HAP-1 (cell line): ENCODE results near the gene LAMA2.

Experiments used
- DNase-seq, 2 experiments: peaks; one replicate each; pipeline ENCODE4 v3.0.0-alpha.2; 2016 to 2020; ENCODE audit warnings: low spot score in 2 of 2
- H3K27me3 ChIP-seq: fragments of 250-450 bp; sonication (Bioruptor Pico); 2 replicates; pipeline ENCODE4 v1.5.1; 2020; ENCODE audit warnings: low read depth, mild to moderate bottlenecking, moderate library complexity
- H3K36me3 ChIP-seq: fragments of 250-450 bp; sonication (Bioruptor Pico); replicated peaks from 2 replicates; pipeline ENCODE4 v1.5.1; 2020; ENCODE audit warnings: mild to moderate bottlenecking
- H3K4me1 ChIP-seq: fragments of 250-450 bp; sonication (Bioruptor Pico); 2 replicates; pipeline ENCODE4 v1.5.1; 2020; ENCODE audit warnings: mild to moderate bottlenecking
- H3K4me3 ChIP-seq: fragments of 250-450 bp; sonication (Bioruptor Pico); 2 replicates; pipeline ENCODE4 v1.5.1; 2020; ENCODE audit warnings: mild to moderate bottlenecking, moderate library complexity
- H3K9me3 ChIP-seq: fragments of 250-450 bp; sonication (Bioruptor Pico); 2 replicates; pipeline ENCODE4 v1.5.1; 2020; ENCODE audit warnings: mild to moderate bottlenecking, moderate library complexity
- in situ Hi-C: fragments of 300-500 bp; cut with MboI; formaldehyde crosslinking; loops from 3 replicates; pipeline ENCODE4 v1.14.3; 2020; ENCODE audit warnings: low sequenced_read_pairs, inconsistent platforms, mixed read lengths

The LAMA2 gene

DNA sequence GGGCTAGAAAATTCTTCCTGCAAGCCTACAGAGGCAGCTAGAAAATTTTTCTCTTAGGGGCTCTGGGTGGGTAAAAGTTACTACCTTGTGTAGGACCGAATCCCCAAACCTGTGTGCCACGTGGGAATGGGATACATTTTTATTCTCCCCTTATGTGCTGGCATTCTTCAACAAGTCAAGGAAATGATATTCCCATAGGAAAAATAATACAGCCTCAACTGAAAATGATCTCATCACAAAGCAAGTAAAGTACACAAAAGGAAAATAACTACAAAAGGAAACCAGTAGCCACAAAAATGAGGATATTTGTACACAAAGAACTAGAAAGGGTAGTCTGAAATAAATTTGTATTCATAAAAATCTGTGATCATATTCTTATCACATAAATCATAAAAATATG is 298.1 kb downstream of the LAMA2 start:
- no peaks in the 10 kb centered on the region for H3K9me3 ChIP-seq
- no peak for DNase-seq
- no peaks in the 10 kb centered on the region for H3K4me1 ChIP-seq
- no peaks in the 10 kb centered on the region for H3K27me3 ChIP-seq
- in situ Hi-C loops = no loop called here
- no peaks in the 10 kb centered on the region for H3K36me3 ChIP-seq
- H3K4me3 ChIP-seq = no peak overlapping the region

DNA sequence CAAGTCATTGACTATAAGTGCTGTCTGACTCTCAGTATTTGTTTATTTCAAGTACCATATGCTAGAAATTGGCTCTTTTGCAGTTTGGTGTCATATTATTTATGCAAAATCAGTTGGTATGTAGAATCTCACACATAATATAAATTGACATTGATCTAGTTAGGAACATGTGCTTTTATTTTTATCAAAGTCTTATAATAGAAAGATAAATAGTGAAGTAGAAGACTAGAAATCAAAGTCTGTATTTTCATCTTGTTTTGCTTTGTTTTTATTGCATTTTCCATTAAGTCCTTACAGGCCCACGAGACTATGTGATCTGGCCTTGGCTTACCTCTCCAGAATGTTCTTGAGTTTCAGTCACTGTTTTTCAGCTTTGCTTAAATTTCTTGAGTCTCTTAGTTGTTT is 300.3 kb downstream of the LAMA2 start:
- Histone ChIP-seq H3K4me3 (no peak overlapping the region), H3K27me3 (no peaks in the 10 kb centered on the region), H3K9me3 (no peaks in the 10 kb centered on the region), H3K36me3 (no peaks in the 10 kb centered on the region), H3K4me1 (0 out of 2 replicates have a peak, but pooled peaks cover 4% of the 10 kb centered on the region)
- in situ Hi-C loops = no loop called here
- DNase-seq = no peak

DNA sequence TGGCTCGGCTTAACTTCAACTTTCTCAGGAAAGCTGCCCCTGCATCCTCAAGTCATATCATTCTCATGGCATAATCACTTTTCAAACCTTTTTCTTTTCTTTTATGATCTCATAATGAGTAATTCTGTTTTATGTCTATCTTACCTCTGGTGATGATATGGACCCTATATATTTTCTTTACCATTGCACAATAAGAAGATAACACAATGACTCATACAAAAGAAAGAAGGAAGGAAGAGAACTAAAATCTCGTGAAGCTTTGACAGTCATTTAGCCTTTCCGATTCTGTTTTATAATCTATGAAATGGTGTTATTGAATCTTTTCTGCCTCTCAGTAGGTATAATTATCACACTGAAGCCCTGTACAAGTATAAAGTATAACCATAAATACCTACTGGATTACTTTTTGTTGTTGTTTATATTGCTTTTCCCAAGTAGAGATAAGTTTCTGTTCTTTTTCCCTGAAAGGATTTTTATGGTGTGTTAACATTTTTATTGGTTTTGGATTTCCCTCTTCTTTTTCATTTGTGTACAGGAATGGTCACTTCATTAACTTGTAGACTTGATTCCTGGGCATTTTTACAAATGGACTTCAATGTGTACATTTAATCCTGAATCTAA is 300.9 kb downstream of the LAMA2 start:
- in situ Hi-C loops = no loop called here

DNA sequence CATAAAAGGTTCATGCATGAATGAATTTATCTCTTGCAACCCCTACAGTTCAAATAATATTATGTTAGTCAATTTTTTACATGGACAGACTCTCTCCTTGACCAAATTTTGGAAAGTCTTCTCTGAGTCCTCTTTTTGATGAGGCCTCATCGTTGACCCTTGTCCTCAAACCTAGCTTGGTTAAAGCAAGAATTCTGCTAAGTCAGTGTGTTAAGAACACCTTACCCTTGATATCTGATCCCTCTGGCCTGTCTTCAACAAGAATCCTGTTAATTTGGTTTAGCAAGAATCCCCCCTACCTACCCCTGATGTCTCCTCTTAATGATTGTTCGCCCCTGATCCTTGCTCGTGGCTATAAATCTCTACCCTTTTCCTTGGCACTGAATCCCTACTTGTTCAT is 301.4 kb downstream of the LAMA2 start:
- Histone ChIP-seq H3K27me3 (no peaks in the 10 kb centered on the region), H3K4me1 (0 out of 2 replicates have a peak, but pooled peaks cover 4% of the 10 kb centered on the region), H3K36me3 (no peaks in the 10 kb centered on the region), H3K4me3 (no peak overlapping the region), H3K9me3 (no peaks in the 10 kb centered on the region)
- no peak for DNase-seq
- in situ Hi-C loops = no loop called here

More for the DNA sequence above, 300.9 kb downstream of the LAMA2 start:
- no peaks in the 10 kb centered on the region for H3K9me3 ChIP-seq
- no peaks in the 10 kb centered on the region for H3K36me3 ChIP-seq
- DNase-seq = no peak
- H3K4me1 ChIP-seq = 0 out of 2 replicates have a peak, but pooled peaks cover 4% of the 10 kb centered on the region
- no peaks in the 10 kb centered on the region for H3K27me3 ChIP-seq
- H3K4me3 ChIP-seq = no peak overlapping the region

DNA sequence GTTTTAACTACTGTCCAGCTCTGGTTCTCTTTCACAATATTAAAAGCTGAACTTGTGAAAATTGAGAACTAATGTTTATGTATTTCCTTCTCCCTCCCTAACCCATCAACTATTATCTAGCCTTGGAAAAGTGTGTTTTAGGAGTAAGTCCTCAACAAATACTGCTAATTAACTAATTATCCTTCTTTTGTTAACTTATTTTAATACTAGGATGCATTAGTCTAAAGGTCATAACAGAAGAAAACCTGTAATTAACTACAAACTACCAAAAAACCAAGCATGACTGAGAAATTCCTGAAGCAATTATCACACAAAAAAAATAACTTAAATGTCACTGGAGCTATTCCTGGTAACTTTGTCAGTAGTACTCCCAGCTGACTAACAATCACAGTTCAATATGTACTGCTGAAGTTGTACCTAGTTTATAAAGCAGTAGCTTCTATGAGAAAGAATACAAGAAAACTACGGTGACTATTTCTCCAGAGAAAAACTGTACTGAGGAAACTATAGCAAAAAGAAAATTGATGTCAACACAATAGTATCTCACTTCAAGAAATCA is 301.9 kb downstream of the LAMA2 start:
- H3K4me3 ChIP-seq = no peak overlapping the region
- no peaks in the 10 kb centered on the region for H3K36me3 ChIP-seq
- DNase-seq = no peak
- in situ Hi-C loops = no loop called here
- no peaks in the 10 kb centered on the region for H3K27me3 ChIP-seq
- H3K4me1 ChIP-seq = 0 out of 2 replicates have a peak, but pooled peaks cover 4% of the 10 kb centered on the region
- no peaks in the 10 kb centered on the region for H3K9me3 ChIP-seq

DNA sequence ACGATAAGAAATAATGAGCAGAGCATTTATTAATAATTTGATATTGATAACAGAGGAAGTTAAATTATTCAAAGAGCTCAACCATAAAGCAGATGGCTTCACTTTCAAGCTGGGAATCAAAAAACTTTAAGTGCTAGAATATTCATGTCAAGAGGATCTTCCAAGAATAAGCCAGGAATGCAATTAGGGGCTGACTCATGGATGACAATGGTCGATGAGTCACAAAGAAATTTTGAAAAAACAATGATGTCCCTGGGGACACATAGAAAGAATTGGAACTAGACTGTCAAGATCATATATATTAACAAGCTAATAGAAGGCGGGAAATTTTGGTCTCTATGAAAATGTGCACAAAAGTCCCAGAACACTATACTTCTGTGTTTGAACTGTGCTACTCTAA is 304.1 kb downstream of the LAMA2 start:
- DNase-seq = no peak
- no peaks in the 10 kb centered on the region for H3K9me3 ChIP-seq
- in situ Hi-C loops = no loop called here
- H3K27me3 ChIP-seq = no peaks in the 10 kb centered on the region
- H3K4me1 ChIP-seq = 0 out of 2 replicates have a peak, but pooled peaks cover 4% of the 10 kb centered on the region
- no peak overlapping the region for H3K4me3 ChIP-seq
- no peaks in the 10 kb centered on the region for H3K36me3 ChIP-seq

DNA sequence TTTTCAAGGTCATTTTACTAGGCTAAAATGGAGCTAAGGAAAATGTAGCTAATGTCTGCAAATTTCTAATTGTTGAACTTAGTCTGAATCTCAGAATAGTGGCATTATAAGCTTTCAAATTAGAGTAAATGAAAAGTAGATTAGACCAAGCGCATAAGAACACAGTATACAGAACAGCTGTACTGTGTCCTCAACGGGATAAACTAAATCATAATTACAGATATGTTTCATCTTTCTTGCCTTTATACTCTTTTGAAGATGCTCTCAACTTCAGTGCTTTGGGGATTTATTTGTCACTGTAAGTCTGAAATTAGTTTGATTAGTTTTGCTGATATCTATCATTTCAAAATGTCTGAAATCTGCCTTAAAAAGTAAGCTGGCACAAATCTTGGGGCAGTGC is 305.4 kb downstream of the LAMA2 start:
- H3K4me1 ChIP-seq = 0 out of 2 replicates have a peak, but pooled peaks cover 4% of the 10 kb centered on the region
- H3K36me3 ChIP-seq = no peaks in the 10 kb centered on the region
- no peaks in the 10 kb centered on the region for H3K27me3 ChIP-seq
- H3K9me3 ChIP-seq = no peaks in the 10 kb centered on the region
- DNase-seq = no peak
- in situ Hi-C loops = no loop called here
- H3K4me3 ChIP-seq = no peak overlapping the region

DNA sequence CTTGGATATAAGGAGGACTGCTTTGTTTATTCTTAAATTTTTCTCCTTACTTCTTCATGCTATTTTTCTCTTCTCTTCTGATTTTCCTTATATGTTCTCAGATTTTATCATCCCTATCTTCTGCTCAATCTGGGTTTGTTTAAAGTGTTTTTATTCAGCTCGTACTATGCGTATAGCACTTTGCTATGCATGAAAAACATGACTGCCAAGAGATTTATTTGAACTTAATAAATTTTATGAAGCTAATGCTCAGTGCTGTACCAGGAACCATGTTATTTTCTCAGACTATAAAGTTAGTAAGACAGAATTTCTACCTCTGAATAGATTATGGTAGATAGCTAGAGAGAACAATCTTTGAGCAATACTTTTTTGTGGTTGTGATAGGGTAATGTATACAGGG is 305.9 kb downstream of the LAMA2 start:
- H3K9me3 ChIP-seq = no peaks in the 10 kb centered on the region
- no peak overlapping the region for H3K4me3 ChIP-seq
- in situ Hi-C loops = no loop called here
- 0 out of 2 replicates have a peak, but pooled peaks cover 4% of the 10 kb centered on the region for H3K4me1 ChIP-seq
- H3K36me3 ChIP-seq = no peaks in the 10 kb centered on the region
- no peak for DNase-seq
- no peaks in the 10 kb centered on the region for H3K27me3 ChIP-seq

DNA sequence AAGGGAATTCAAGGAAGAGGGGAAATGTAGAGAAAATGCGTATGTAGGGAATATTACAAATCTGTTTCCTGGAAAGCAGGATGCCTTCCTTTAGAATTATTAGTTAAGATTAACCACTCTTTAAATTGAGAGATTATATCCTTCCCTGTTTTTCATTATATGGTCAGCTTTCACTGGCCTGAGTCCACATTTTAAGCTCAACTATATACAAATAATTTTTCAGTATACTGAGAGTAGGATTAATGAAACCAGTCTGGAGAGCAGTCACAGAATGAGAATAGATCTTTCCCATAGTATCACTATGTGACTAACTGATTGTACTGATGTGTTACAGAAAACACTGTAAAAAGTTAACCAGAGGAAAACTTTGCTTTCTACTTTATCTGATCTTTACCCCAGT is 306.3 kb downstream of the LAMA2 start:
- in situ Hi-C loops = no loop called here
- Histone ChIP-seq H3K9me3 (no peaks in the 10 kb centered on the region), H3K4me1 (0 out of 2 replicates have a peak, but pooled peaks cover 4% of the 10 kb centered on the region), H3K36me3 (no peaks in the 10 kb centered on the region), H3K27me3 (no peaks in the 10 kb centered on the region), H3K4me3 (no peak overlapping the region)
- DNase-seq = no peak

DNA sequence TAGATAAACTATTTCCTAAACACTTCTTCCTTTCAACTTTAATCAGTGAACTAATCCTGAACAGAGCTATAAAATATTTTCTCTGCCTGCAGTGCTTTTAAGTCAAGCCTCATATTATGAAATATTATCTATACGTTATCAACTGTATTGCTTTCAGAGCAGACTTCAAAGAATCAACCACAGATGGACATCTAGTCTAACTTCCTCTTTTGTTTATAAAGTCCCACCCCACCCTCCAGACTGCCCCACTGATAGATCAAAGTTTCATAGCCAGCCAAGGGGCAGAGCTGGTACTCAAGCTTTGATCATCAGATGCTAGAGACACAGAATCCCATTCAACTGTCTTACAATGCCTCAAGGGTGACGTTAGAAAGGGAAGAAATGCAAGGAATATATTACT is 308.3 kb downstream of the LAMA2 start:
- H3K4me1 ChIP-seq = peaks cover 9% of the 10 kb centered on the region; the same call in 1 of the 2 replicates
- H3K27me3 ChIP-seq = no peaks in the 10 kb centered on the region
- in situ Hi-C loops = no loop called here
- no peak for DNase-seq
- no peak overlapping the region for H3K4me3 ChIP-seq
- no peaks in the 10 kb centered on the region for H3K9me3 ChIP-seq
- H3K36me3 ChIP-seq = no peaks in the 10 kb centered on the region; the same call in 1 of the 2 replicates

DNA sequence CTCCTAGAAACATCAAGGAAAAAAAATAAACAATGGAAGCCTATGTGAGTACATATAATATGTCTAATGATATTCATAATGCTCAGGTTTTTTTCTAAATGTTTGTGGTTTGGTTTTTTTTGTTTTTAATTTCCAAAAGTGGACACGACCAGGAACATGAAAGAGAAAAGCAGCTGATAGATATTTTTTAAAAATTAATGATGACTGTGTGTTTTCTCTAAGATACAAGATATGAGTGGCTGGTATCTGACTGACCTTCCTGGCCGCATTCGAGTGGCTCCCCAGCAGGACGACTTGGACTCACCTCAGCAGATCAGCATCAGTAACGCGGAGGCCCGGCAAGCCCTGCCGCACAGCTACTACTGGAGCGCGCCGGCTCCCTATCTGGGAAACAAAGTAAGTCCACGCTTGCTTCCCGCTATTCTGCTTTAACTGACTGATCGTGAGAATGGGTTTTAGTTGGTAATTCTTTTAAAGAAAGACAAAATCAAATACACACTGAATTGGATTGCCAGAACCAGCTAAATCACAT is 309.6 kb downstream of the LAMA2 start:
- Histone ChIP-seq H3K9me3 (no peaks in the 10 kb centered on the region), H3K4me1 (peaks cover 4% of the 10 kb centered on the region; the same call in 1 of the 2 replicates), H3K4me3 (no peak overlapping the region), H3K36me3 (no peaks in the 10 kb centered on the region; the same call in 1 of the 2 replicates), H3K27me3 (no peaks in the 10 kb centered on the region)
- in situ Hi-C loops = no loop called here
- DNase-seq = no peak

DNA sequence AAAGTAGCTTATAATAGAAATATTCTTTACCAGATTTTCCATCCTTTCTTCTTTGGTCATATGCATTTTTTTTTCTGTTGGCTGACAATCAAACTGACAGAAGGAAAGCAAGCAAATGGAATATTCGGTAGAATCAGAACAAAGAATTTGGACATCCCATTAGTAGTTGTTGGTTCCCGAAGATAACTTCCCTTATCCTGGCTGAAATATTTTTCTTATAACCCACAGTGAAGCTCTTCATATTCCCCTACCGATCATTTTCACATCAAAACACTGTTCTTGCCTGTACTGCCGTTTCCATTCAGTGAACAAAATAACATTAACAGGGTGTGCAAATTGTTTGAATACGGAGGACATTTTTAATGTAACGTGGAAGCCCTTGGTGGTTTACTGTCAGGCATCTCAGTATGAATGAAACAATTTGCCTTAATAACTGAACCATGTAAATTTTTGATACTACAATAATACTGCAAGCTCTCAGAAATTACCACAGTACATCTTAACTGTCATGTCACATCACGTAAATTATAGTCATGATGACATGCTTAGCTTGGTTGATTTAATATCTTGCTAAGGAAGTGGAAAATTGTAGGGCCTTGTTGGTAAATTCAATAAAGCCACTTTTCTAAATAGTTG is 311.5 kb downstream of the LAMA2 start:
- Histone ChIP-seq H3K4me3 (no peak overlapping the region), H3K36me3 (no peaks in the 10 kb centered on the region; the same call in 1 of the 2 replicates), H3K9me3 (no peaks in the 10 kb centered on the region), H3K4me1 (peaks cover 4% of the 10 kb centered on the region; the same call in 1 of the 2 replicates), H3K27me3 (no peaks in the 10 kb centered on the region)
- in situ Hi-C loops = no loop called here
- DNase-seq = no peak

DNA sequence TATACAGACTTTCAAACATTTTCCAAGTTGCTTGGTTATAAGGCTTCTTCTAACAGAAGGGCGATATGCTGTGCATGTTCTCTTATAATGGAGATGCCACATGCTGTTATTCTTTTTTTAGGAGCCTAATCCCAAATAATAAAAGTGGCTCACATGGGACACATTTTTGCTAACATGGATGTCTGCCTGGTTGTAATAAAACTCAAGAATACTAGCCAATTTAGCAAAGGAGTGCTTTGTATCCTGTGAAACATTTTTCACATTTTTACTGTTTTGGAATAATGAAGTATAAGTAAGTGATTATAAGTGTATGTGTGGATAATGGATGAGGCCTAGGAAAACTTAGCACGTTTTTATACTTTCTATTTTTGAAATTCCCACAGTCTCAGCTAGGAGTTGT is 312.2 kb downstream of the LAMA2 start:
- no peak for DNase-seq
- no peaks in the 10 kb centered on the region for H3K9me3 ChIP-seq
- H3K27me3 ChIP-seq = no peaks in the 10 kb centered on the region
- in situ Hi-C loops = no loop called here
- H3K4me3 ChIP-seq = no peak overlapping the region
- no peaks in the 10 kb centered on the region; the same call in 1 of the 2 replicates for H3K36me3 ChIP-seq
- peaks cover 4% of the 10 kb centered on the region; the same call in 1 of the 2 replicates for H3K4me1 ChIP-seq

DNA sequence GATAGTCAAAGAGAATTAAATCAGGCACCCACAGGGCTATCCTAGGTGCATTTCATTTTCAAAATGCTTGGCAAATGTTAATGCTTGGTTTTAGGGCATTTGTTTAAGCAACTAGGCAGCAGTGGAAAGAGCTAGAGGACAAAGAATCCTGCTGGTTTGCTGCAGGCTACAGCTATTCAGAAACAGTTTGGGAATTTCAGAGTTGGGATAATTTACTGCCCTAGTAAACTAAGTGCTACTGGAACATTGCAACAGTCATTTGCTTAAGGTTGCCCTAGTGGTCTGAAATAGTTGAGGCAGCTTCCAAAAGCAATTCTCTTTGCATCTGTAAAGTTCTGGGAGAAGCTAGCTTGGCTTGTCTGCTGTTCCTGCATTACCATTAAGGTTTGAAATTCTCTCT is 312.7 kb downstream of the LAMA2 start:
- no peaks in the 10 kb centered on the region; the same call in 1 of the 2 replicates for H3K36me3 ChIP-seq
- no peak overlapping the region for H3K4me3 ChIP-seq
- H3K4me1 ChIP-seq = peaks cover 4% of the 10 kb centered on the region; the same call in 1 of the 2 replicates
- in situ Hi-C loops = no loop called here
- H3K27me3 ChIP-seq = no peaks in the 10 kb centered on the region
- no peaks in the 10 kb centered on the region for H3K9me3 ChIP-seq
- peak; percentile 11 to 52 for DNase-seq
